Measurements from ENCODE around the gene SLC2A2. TPM values are rescaled to one million over a fixed set of nuclear protein-coding genes. Genes with fewer than 3 reads are reported as not detected.

The SLC2A2 gene
- total and polyA plus RNA-seq, 2 experiments from 2014 or later: not detected

- H3K4me2 ChIP-seq (ENCODE audit: unreplicated experiment): no peak overlapping the region
- no peaks in the 10 kb centered on the region for H3K36me3 ChIP-seq (ENCODE audit: low read depth)
- H4K20me1 ChIP-seq (ENCODE audit: insufficient read depth): no peaks in the 10 kb centered on the region
- H3K9me2 ChIP-seq (ENCODE audit: insufficient read depth): no peaks in the 10 kb centered on the region
- no peaks in the 10 kb centered on the region for H3K27me3 ChIP-seq (replicated peaks; ENCODE audit: insufficient read depth)
- H3K4me1 ChIP-seq (ENCODE audit: insufficient read depth): no peaks in the 10 kb centered on the region
- DNase-seq: no peak
- in situ Hi-C loops (cut with MboI): no loop called here
- H3K27ac ChIP-seq: no peak overlapping the region
- TF ChIP-seq EZH2 (IDR thresholded peaks at IDR 0.05; ENCODE audit: insufficient read depth, poor library complexity, severe bottlenecking): no peak
- H3K9ac ChIP-seq: no peak overlapping the region
- no peaks in the 10 kb centered on the region for H3K9me3 ChIP-seq (ENCODE audit: low read depth)
- no peaks in the 10 kb centered on the region for H3K79me2 ChIP-seq (ENCODE audit: insufficient read depth)
- no peak overlapping the region for H3K4me3 ChIP-seq
- no peaks in the 10 kb centered on the region for H3F3A ChIP-seq (ENCODE audit: insufficient read depth)
- H2AFZ ChIP-seq: no peak overlapping the region
- WGBS, 2 experiments (ENCODE audit: low coverage in 1 of 2, low lambda C conversion rate in 2 of 2, missing lambda C conversion rate in 2 of 2): 89 to 96% methylated on average over 1 of the region's 1 CpG
These were observed 11.8 kb upstream of the SLC2A2 start for GRCh38 chr3:171038342-171038741.

GRCh38 chr3:171028779-171029232 lies 2.3 kb upstream of the SLC2A2 start:
- no peaks in the 10 kb centered on the region for H3K36me3 ChIP-seq (ENCODE audit: low read depth)
- H3K27ac ChIP-seq: peak overlapping the region; percentile 79
- no peaks in the 10 kb centered on the region for H3K79me2 ChIP-seq (ENCODE audit: insufficient read depth)
- H3K4me1 ChIP-seq (ENCODE audit: insufficient read depth): peaks cover 17% of the 10 kb centered on the region
- TF ChIP-seq EZH2phosphoT487 (IDR thresholded peaks at IDR 0.05; ENCODE audit: insufficient read depth, low read depth): no peak
- TF ChIP-seq EZH2 (IDR thresholded peaks at IDR 0.05; ENCODE audit: insufficient read depth, poor library complexity, severe bottlenecking): no peak
- peak overlapping the region; percentile 72 for H3K9ac ChIP-seq
- no peaks in the 10 kb centered on the region for H3K9me2 ChIP-seq (ENCODE audit: insufficient read depth)
- H3K27me3 ChIP-seq (replicated peaks; ENCODE audit: insufficient read depth): no peaks in the 10 kb centered on the region
- in situ Hi-C loops (cut with MboI): no loop called here
- no peaks in the 10 kb centered on the region for H3K9me3 ChIP-seq (ENCODE audit: low read depth)
- peak; percentile 91 for DNase-seq
- 11 to 16% methylated on average over 8 of the region's 8 CpGs for WGBS, 2 experiments (ENCODE audit: low coverage in 1 of 2, low lambda C conversion rate in 2 of 2, missing lambda C conversion rate in 2 of 2)
- no peaks in the 10 kb centered on the region for H4K20me1 ChIP-seq (ENCODE audit: insufficient read depth)
- peak overlapping the region; percentile 87 for H2AFZ ChIP-seq
- peak overlapping the region; percentile 85 for H3K4me2 ChIP-seq (ENCODE audit: unreplicated experiment)
- H3F3A ChIP-seq (ENCODE audit: insufficient read depth): peaks cover 22% of the 10 kb centered on the region
- peak overlapping the region; percentile 63 for H3K4me3 ChIP-seq

GRCh38 chr3:171028025-171028778 lies 1.7 kb upstream of the SLC2A2 start:
- no peaks in the 10 kb centered on the region for H3K36me3 ChIP-seq (ENCODE audit: low read depth)
- no peaks in the 10 kb centered on the region for H3K79me2 ChIP-seq (ENCODE audit: insufficient read depth)
- H3K4me2 ChIP-seq (ENCODE audit: unreplicated experiment): peak overlapping the region; percentile 85
- H4K20me1 ChIP-seq (ENCODE audit: insufficient read depth): no peaks in the 10 kb centered on the region
- peak overlapping the region; percentile 87 for H2AFZ ChIP-seq
- in situ Hi-C loops (cut with MboI): no loop called here
- H3F3A ChIP-seq (ENCODE audit: insufficient read depth): peaks cover 22% of the 10 kb centered on the region
- no peaks in the 10 kb centered on the region for H3K9me2 ChIP-seq (ENCODE audit: insufficient read depth)
- peak overlapping the region; percentile 79 for H3K27ac ChIP-seq
- H3K9ac ChIP-seq: peak overlapping the region; percentile 72
- H3K4me1 ChIP-seq (ENCODE audit: insufficient read depth): peaks cover 17% of the 10 kb centered on the region
- TF ChIP-seq EZH2 (IDR thresholded peaks at IDR 0.05; ENCODE audit: insufficient read depth, poor library complexity, severe bottlenecking) (no peak), EZH2phosphoT487 (IDR thresholded peaks at IDR 0.05; ENCODE audit: insufficient read depth, low read depth) (no peak)
- H3K4me3 ChIP-seq: peak overlapping the region; percentile 63
- H3K9me3 ChIP-seq (ENCODE audit: low read depth): no peaks in the 10 kb centered on the region
- DNase-seq: peak; percentile 90
- WGBS, 2 experiments (ENCODE audit: low coverage in 1 of 2, low lambda C conversion rate in 2 of 2, missing lambda C conversion rate in 2 of 2): 6 to 7% methylated on average over 39 of the region's 39 CpGs
- no peaks in the 10 kb centered on the region for H3K27me3 ChIP-seq (replicated peaks; ENCODE audit: insufficient read depth)

GRCh38 chr3:171023566-171023965 lies 3.0 kb downstream of the SLC2A2 start:
- Histone ChIP-seq H3K36me3 (ENCODE audit: low read depth) (no peaks in the 10 kb centered on the region), H3F3A (ENCODE audit: insufficient read depth) (peaks cover 9% of the 10 kb centered on the region; the same call in 1 of the 2 replicates), H2AFZ (no peak overlapping the region), H3K9ac (no peak overlapping the region), H4K20me1 (ENCODE audit: insufficient read depth) (no peaks in the 10 kb centered on the region), H3K27me3 (replicated peaks; ENCODE audit: insufficient read depth) (no peaks in the 10 kb centered on the region), H3K9me2 (ENCODE audit: insufficient read depth) (no peaks in the 10 kb centered on the region), H3K27ac (no peak overlapping the region), H3K4me3 (no peak overlapping the region), H3K79me2 (ENCODE audit: insufficient read depth) (no peaks in the 10 kb centered on the region), H3K4me2 (ENCODE audit: unreplicated experiment) (no peak overlapping the region), H3K4me1 (ENCODE audit: insufficient read depth) (peaks cover 6% of the 10 kb centered on the region; the same call in 1 of the 2 replicates), H3K9me3 (ENCODE audit: low read depth) (no peaks in the 10 kb centered on the region)
- in situ Hi-C loops (cut with MboI): no loop called here
- TF ChIP-seq EZH2 (IDR thresholded peaks at IDR 0.05; ENCODE audit: insufficient read depth, poor library complexity, severe bottlenecking): no peak
- no peak for TF ChIP-seq EZH2phosphoT487 (IDR thresholded peaks at IDR 0.05; ENCODE audit: insufficient read depth, low read depth)
- no peak for DNase-seq

Measured in GM23248 (cell line).